GM19372 (cell line): ENCODE measurements around the gene USP33.
"Not testable (repeated sequence)": the region's sequence is repeated elsewhere in the genome, so short reads cannot be mapped to it uniquely, and the experiment has no call there.

ENCODE experiments used
- ATAC-seq: cut with Tn5 transposase; IDR thresholded peaks from one replicate; pipeline ENCODE4 v1.9.1; 2021; ENCODE audit warnings: mild to moderate bottlenecking, low read depth, moderate library complexity; ENCODE audit not compliant: unreplicated experiment

USP33 gene

DNA sequence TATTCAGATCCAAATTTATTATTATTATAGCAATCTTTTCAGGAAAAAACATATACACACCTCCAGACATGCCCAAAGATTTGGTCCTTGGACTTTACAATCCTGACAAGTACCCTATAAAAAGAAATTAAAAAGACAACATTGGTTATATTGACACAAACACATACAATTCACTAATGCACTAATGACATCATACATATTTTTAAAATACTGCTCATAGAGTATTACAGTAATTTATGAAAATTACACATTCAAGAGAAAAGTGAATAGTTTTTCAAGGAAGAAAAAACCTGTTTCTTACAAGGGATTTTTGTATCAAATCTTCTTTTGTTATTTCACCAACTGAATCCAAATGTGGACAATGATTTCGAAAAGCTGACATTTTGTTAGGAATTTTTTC, 18.3 kb downstream of the USP33 start:
- no peak for ATAC-seq

DNA sequence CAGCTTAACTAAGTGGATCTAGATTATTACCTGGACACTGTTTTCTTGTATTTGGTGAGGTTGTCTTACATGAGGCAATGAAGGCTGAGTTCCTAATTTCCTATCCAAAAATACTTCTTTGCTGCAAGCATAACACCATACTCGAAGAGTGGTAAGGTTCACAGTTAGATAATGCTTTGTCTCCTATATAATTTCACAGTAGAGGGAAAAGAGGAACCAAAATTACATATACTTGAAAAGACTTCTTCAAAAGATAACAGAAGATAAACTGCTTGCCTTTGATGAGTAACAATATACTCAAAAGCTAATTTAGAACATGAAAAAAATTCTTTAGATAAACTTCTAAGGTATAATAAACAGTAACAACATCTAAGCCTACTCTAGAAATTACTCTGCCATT, 20.4 kb downstream of the USP33 start:
- ATAC-seq, result no peak

- ATAC-seq, result no peak
Measured at GRCh38 chr1:77732090-77732489, 27.6 kb downstream of the USP33 start.

DNA sequence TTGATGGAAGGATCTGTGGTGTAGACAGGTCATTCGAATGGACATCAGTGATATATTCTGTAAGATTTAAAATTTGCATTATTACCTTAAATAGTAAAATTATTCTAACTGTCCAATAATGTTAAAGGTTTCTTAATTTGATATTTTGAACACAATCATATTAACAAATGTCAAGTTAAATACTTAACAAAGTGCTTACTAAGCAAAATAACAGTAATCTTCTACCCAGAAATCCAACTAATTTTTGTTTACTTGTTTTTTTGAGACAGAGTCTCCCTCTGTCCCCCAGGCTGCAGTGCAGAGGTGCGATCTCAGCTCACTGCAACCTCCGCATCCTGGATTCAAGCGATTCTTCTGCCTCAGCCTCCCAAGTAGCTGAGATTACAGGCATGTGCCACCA, 33.9 kb downstream of the USP33 start:
- ATAC-seq, result no peak

GRCh38 chr1:77718181-77718580, 41.5 kb downstream of the USP33 start:
- no peak for ATAC-seq

DNA sequence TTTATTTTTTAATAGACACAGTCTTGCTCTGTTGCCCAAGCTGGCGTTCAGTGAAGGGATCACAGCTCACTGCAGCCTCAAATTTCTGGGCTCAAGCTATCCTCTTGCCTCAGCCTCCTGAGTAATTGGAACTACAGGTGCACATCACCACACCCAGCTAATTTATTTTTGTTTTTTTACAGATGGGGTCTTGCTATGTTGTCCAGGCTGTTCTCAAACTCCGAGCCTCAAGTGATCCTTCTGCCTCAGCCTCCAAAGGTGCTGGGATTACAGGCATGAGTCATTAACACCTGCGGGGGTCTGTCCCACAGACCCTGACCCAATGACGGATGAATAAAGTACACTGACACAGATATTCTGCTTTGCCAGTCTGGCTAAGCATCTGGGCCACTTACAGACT, 43.6 kb downstream of the USP33 start:
- ATAC-seq, result no peak

DNA sequence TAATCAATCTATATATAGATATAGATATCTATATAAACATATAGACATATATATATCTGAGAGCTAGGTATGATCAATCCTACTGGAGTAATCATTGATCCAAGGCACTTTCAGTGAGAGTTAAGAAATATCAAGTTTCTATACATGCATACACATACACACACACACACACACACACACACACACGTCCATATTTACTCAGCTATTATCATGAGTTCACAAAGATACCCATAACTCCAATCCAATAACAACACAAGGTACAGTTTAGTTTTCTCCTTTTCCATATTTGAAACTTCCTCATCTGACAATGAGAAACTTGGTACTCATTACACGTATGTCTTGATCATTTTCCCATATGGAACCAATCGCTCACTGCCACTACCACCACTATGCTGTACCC, 49.9 kb downstream of the USP33 start:
- no peak for ATAC-seq

DNA sequence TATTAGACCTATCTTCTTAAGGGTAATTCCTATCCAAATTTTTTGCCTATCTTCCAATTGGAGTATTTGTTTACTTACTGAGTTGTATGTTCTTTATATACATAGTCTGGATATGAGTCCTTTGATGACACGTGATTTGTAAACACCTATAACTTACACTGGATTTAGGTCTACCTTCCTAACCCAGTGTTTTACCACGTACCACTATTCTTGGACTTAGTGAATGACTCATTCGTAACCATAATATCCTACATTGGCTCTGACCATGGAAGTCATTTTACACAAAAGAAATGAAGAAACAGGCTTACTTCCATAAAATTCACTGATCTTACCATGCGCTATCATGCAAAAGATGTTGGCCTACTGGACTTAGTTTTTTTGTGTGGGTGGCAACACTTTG, 53.3 kb downstream of the USP33 start:
- ATAC-seq, result no peak

- no peak for ATAC-seq
Measured at GRCh38 chr1:77704736-77705135, 54.9 kb downstream of the USP33 start.

DNA sequence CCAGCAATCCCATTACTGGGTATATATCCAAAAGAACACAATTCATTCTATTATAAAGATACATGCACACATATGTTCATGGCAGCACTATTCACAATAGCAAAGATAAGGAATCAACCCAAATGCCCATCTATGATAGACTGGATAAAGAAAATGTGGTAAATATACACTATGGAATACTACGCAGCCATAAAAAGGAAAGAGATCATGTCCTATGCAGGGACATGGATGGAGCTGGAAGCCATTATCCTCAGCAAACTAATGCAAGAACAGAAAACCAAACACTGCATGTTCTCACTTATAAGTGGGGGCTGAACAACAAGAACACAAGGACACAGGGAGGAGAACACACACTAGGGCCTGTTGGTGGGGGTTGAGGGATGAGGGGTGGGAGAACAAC, 60.0 kb downstream of the USP33 start:
- not testable (repeated sequence) for ATAC-seq

GRCh38 chr1:77697441-77697840, 62.2 kb downstream of the USP33 start:
- ATAC-seq, result no peak

DNA sequence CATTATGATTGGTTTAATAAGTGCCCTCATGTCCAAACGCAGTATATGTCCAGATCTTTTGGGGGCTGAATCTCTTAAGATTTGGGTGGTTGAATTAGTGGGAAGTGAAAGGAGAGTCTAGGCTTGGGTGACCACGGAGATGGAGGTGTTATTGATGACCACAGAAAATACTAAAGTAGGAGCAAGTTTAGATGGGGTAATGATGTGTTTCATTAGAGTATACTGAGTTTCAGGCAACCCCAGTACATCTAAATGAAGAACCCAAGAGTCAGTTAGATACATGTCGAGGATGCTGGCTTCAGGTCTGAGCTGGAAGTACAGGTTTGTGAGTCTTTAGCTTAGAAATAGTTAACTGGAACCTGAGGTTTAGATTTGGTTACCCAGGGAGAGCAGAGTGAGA, 70.7 kb downstream of the USP33 start:
- no peak for ATAC-seq

DNA sequence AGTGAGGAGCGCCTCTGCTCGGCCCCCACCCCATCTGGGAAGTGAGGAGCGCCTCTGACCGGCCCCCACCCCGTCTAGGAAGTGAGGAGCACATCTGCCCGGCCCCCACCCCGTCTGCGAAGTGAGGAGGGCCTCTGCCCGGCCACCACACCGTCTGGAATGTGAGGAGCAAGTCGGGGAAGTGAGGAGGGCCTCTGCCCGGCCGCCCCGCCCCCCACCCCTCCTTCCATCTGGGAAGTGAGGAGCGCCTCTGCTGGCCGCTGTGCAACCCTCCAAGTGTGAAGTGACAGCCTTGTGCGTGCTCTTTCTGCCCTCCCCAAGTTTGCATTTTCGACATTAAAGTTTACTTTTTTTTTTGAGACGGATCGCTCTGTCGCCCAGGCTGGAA, 72.1 kb downstream of the USP33 start:
- no peak for ATAC-seq

GRCh38 chr1:77686796-77687518, 72.7 kb downstream of the USP33 start:
- no peak for ATAC-seq

GRCh38 chr1:77683160-77684148, 76.2 kb downstream of the USP33 start:
- peak; percentile 73 for ATAC-seq

DNA sequence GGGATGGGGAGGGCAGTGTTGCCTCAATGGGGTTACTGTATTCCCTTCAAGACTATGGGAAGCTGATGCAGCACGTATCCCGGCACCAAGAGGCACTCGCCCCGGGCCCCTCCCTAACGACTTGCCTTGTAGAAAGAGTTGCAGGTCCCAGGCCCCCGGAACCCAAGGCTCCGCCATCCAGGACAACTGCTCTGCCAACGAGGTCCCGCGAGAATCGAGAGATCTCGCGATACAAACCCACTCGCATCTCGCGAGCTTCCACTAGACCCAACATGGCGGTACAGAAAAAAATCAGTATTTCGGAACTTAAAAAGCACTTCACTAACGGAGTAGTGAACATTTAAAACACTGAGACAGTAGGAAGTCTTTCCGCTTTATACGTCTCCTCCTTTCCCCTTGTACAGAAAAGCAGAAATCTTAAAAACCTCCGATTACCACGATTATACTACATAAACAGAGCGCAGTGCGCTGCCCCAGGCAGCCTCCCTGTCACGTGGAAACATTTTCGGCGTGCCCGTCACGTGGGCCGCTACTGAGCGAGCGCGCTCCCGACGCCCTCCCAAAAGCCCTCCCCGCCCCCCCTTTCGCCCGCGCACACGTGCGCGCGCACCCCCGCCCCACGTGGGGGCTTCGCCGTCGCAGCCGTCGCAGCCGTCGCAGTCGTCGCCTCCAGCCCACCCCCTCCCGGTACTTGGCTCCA, 77.0 kb downstream of the USP33 start, which contains the start of gene ZZZ3:
Gene ZZZ3 (minus strand): TSS at position 199 of the 700 bp plus-strand sequence. CDS start 49,304 bp downstream, outside the sequence.
- peak; percentile 59 for ATAC-seq

DNA sequence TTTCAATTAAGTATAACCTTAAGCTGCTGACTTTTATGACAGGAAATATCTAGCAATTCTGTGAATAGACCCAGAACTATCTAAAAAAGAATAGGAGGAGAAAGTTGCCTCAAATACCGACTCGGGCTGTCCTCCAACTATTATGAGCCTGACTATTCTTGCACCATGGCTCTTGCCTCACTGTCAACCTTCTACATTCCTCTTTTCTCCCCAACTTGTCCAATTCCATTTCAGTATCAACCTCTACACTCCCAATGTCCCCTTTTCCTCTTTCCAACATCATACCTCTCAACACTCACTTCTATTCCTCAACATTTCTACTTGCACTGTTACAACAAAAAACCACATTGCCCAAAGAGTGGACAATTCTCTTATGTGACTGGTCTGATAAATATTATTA, 79.5 kb downstream of the USP33 start:
- ATAC-seq, result no peak

GRCh38 chr1:77678660-77679610, 80.7 kb downstream of the USP33 start:
- no peak for ATAC-seq

DNA sequence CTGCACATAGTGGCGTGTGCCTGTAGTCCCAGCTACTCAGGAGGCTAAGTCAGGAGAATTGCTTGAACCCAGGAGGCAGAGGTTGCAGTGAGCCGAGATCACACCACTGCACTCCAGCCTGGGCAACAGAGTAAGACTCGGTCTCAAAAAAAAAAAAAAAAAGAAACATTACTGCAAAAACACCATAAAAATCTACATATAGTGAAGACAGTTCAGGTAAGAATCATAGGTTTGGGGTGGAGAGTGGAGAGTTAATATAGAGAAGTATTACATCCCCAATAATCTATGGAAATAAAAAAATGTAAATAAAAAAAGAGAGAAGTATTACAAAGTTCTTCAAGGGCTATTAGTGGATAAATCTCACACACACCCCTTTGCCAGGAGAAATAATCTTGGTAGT, 84.8 kb downstream of the USP33 start:
- ATAC-seq, result not testable (repeated sequence)
